Neural cell (in vitro differentiated cells): Measurements from ENCODE around the gene FOXO1. TPM values are rescaled to one million over a fixed set of nuclear protein-coding genes. Genes with fewer than 3 reads are reported as not detected.

Experiments
- H2AFZ ChIP-seq: fragments of 200-600, 300-800 bp; sonication (generic), shearing (Covaris generic); 2 replicates; pipeline ENCODE4 v1.6.0; 2014; ENCODE audit warnings: low read depth, mild to moderate bottlenecking, antibody characterized with exemption, low read length, moderate library complexity
- H3F3A ChIP-seq: fragments of 200-600 bp; shearing (Covaris generic); 2 replicates; pipeline ENCODE4 v1.6.1; 2016; ENCODE audit warnings: mild to moderate bottlenecking, moderate library complexity, mixed read lengths, antibody characterized with exemption, low read length; ENCODE audit not compliant: insufficient read depth, poor library complexity, severe bottlenecking
- H3K27ac ChIP-seq: fragments of 200-600, 300-800 bp; sonication (generic), shearing (Covaris generic); 2 replicates; pipeline ENCODE4 v1.5.1; 2014; ENCODE audit warnings: mild to moderate bottlenecking, low read length, moderate library complexity
- H3K27me3 ChIP-seq: fragments of 300-800, 200-600 bp; sonication (generic), shearing (Covaris generic); 2 replicates; pipeline ENCODE4 v1.6.0; 2014; ENCODE audit warnings: mild to moderate bottlenecking, low read depth, low read length, moderate library complexity; ENCODE audit not compliant: insufficient read depth
- H3K36me3 ChIP-seq: fragments of 300-800, 200-600 bp; sonication (generic), shearing (Covaris generic); 2 replicates; pipeline ENCODE4 v1.5.1; 2014; ENCODE audit warnings: mild to moderate bottlenecking, antibody characterized with exemption, low read length, moderate library complexity; ENCODE audit not compliant: insufficient read depth
- H3K4me2 ChIP-seq: fragments of 300-800, 200-600 bp; sonication (generic), shearing (Covaris generic); 2 replicates; pipeline ENCODE4 v1.6.0; 2014; ENCODE audit warnings: mild to moderate bottlenecking, low read length
- H3K4me3 ChIP-seq: fragments of 300-800, 200-600 bp; sonication (generic), shearing (Covaris generic); 2 replicates; pipeline ENCODE4 v1.5.1; 2014; ENCODE audit warnings: mild to moderate bottlenecking, low read length, moderate library complexity
- H3K79me2 ChIP-seq: fragments of 200-600 bp; shearing (Covaris generic); replicated peaks from 2 replicates; pipeline ENCODE4 v1.6.0; 2014; ENCODE audit warnings: mild to moderate bottlenecking, low read length, moderate library complexity; ENCODE audit not compliant: insufficient read depth
- H3K9ac ChIP-seq: fragments of 300-800, 200-600 bp; sonication (generic), shearing (Covaris generic); 2 replicates; pipeline ENCODE4 v1.6.1; 2016; ENCODE audit warnings: mild to moderate bottlenecking, low read length, mixed read lengths
- H3K9me2 ChIP-seq: fragments of 200-600 bp; shearing (Covaris generic); 2 replicates; pipeline ENCODE4 v1.6.1; 2016; ENCODE audit warnings: mild to moderate bottlenecking, low read length, mixed read lengths; ENCODE audit not compliant: insufficient read depth
- H3K9me3 ChIP-seq: fragments of 200-600, 300-800 bp; sonication (generic), shearing (Covaris generic); 2 replicates; pipeline ENCODE4 v1.6.1; 2016; ENCODE audit warnings: mild to moderate bottlenecking, mixed run types, low read length, moderate library complexity, mixed read lengths
- H4K20me1 ChIP-seq: fragments of 200-600 bp; shearing (Covaris generic); 2 replicates; pipeline ENCODE4 v1.6.1; 2016; ENCODE audit warnings: mild to moderate bottlenecking, mixed run types; ENCODE audit not compliant: insufficient read depth
- EP300 ChIP-seq: fragments of 450-650 bp; conservative IDR thresholded peaks from 2 replicates; pipeline ENCODE4 v1.6.1; 2014; ENCODE audit warnings: antibody characterized with exemption, mild to moderate bottlenecking, moderate library complexity; ENCODE audit not compliant: poor library complexity, severe bottlenecking
- EZH2 ChIP-seq: fragments of 200-600, 300-800 bp; shearing (Covaris generic), sonication (generic); IDR thresholded peaks from 2 replicates; pipeline ENCODE4 v1.6.1; 2014; ENCODE audit warnings: antibody characterized with exemption, low read length, borderline replicate concordance, mild to moderate bottlenecking; ENCODE audit not compliant: insufficient read depth, poor library complexity, severe bottlenecking
- MXI1 ChIP-seq: fragments of 450-650 bp; conservative IDR thresholded peaks from 2 replicates; pipeline ENCODE4 v1.6.1; 2014; ENCODE audit warnings: antibody characterized with exemption, mild to moderate bottlenecking; ENCODE audit not compliant: poor library complexity, severe bottlenecking
- POLR2AphosphoS5 ChIP-seq: IDR thresholded peaks from 2 replicates; pipeline ENCODE4 v1.6.1; 2012
- RAD21 ChIP-seq: fragments of 450-650 bp; conservative IDR thresholded peaks from 2 replicates; pipeline ENCODE4 v1.6.1; 2014; ENCODE audit warnings: antibody characterized with exemption, mild to moderate bottlenecking, moderate library complexity
- SMC3 ChIP-seq: fragments of 450-650 bp; conservative IDR thresholded peaks from 2 replicates; pipeline ENCODE4 v1.6.1; 2014; ENCODE audit warnings: antibody characterized with exemption, mild to moderate bottlenecking, moderate library complexity; ENCODE audit not compliant: poor library complexity
- TAF1 ChIP-seq: IDR thresholded peaks from 2 replicates; pipeline ENCODE4 v1.6.1; 2012; ENCODE audit warnings: low read depth
- polyA plus RNA-seq: library from polyadenylated mRNA; depleted of rRNA; stranded (reverse); fragments of >200 nt; gene quantifications from 2 replicates; pipeline ENCODE4 v1.2.3, GENCODE V29; 2014
- TF ChIP-seq, protein P1 (sequence below): IDR thresholded peaks from 2 replicates; pipeline ENCODE4 v1.6.1; 2012; ENCODE audit warnings: borderline replicate concordance
- TF ChIP-seq, protein P2 (sequence below): fragments of 450-650 bp; IDR thresholded peaks from 2 replicates; pipeline ENCODE4 v1.5.1; 2014; ENCODE audit warnings: antibody characterized with exemption, mild to moderate bottlenecking, moderate library complexity; ENCODE audit not compliant: poor library complexity, severe bottlenecking

FOXO1 gene
- polyA plus RNA-seq, 1 donor from 2014 or later: 1.2 TPM

DNA sequence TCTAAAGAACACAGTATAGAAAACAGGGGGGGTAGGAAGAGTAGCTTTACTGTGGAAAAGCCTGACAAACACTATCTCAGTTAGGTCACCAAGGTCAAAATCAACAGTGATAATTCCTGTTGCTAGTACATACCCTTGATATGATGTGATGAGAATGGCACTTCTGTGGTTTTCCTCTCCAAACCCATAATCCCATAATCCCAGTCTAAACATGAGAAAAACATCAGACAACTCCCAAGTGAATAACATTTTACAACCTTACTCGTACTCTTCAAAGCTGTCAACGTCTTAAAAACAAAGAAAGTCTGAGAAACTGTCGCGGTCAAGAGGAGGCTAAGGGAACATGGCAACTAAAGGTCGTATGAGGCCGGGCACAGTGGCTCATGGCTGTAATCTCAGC, 137.6 kb downstream of the FOXO1 start:
- no peaks in the 10 kb centered on the region for H3K27me3 ChIP-seq
- no peaks in the 10 kb centered on the region for H3K36me3 ChIP-seq

DNA sequence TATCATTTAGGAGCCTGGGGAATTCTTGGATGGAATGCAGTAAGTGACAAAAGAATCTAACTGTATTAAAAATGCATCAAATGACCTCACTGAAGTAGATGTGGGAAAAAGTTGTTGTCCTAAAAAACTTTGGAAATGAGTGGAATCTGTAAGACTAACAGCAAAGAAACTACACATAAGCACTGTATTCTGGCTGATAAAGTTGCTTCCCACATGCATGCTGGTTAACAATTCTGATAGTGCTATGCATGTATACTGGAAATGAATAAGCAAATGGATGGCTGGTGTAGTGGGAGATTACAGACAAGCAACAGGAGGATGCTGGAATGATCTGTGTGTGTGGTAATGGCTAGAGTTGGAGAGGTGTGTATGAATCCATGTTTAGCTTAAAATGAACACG, 138.5 kb downstream of the FOXO1 start:
- Histone ChIP-seq H3K36me3 (no peaks in the 10 kb centered on the region), H3K4me3 (no peak overlapping the region), H3K27ac (no peak overlapping the region), H3K9ac (no peak overlapping the region), H4K20me1 (no peaks in the 10 kb centered on the region), H3F3A (no peaks in the 10 kb centered on the region), H3K9me2 (no peaks in the 10 kb centered on the region), H3K9me3 (no peaks in the 10 kb centered on the region), H3K4me2 (no peak overlapping the region), H3K79me2 (no peaks in the 10 kb centered on the region), H2AFZ (no peak overlapping the region), H3K27me3 (no peaks in the 10 kb centered on the region)
- TF ChIP-seq, protein P1, sequence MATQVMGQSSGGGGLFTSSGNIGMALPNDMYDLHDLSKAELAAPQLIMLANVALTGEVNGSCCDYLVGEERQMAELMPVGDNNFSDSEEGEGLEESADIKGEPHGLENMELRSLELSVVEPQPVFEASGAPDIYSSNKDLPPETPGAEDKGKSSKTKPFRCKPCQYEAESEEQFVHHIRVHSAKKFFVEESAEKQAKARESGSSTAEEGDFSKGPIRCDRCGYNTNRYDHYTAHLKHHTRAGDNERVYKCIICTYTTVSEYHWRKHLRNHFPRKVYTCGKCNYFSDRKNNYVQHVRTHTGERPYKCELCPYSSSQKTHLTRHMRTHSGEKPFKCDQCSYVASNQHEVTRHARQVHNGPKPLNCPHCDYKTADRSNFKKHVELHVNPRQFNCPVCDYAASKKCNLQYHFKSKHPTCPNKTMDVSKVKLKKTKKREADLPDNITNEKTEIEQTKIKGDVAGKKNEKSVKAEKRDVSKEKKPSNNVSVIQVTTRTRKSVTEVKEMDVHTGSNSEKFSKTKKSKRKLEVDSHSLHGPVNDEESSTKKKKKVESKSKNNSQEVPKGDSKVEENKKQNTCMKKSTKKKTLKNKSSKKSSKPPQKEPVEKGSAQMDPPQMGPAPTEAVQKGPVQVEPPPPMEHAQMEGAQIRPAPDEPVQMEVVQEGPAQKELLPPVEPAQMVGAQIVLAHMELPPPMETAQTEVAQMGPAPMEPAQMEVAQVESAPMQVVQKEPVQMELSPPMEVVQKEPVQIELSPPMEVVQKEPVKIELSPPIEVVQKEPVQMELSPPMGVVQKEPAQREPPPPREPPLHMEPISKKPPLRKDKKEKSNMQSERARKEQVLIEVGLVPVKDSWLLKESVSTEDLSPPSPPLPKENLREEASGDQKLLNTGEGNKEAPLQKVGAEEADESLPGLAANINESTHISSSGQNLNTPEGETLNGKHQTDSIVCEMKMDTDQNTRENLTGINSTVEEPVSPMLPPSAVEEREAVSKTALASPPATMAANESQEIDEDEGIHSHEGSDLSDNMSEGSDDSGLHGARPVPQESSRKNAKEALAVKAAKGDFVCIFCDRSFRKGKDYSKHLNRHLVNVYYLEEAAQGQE: no peak
- TF ChIP-seq EP300: no peak
- TF ChIP-seq EZH2: no peak
- TF ChIP-seq POLR2AphosphoS5: no peak
- no peak for TF ChIP-seq RAD21
- TF ChIP-seq, protein P2, sequence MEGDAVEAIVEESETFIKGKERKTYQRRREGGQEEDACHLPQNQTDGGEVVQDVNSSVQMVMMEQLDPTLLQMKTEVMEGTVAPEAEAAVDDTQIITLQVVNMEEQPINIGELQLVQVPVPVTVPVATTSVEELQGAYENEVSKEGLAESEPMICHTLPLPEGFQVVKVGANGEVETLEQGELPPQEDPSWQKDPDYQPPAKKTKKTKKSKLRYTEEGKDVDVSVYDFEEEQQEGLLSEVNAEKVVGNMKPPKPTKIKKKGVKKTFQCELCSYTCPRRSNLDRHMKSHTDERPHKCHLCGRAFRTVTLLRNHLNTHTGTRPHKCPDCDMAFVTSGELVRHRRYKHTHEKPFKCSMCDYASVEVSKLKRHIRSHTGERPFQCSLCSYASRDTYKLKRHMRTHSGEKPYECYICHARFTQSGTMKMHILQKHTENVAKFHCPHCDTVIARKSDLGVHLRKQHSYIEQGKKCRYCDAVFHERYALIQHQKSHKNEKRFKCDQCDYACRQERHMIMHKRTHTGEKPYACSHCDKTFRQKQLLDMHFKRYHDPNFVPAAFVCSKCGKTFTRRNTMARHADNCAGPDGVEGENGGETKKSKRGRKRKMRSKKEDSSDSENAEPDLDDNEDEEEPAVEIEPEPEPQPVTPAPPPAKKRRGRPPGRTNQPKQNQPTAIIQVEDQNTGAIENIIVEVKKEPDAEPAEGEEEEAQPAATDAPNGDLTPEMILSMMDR: no peak
- no peak for TF ChIP-seq SMC3
- no peak for TF ChIP-seq MXI1
- TF ChIP-seq TAF1: no peak

More for the DNA sequence above, 137.6 kb downstream of the FOXO1 start:
- H3F3A ChIP-seq: no peaks in the 10 kb centered on the region
- H3K4me2 ChIP-seq: no peak overlapping the region
- no peaks in the 10 kb centered on the region for H3K9me2 ChIP-seq
- TF ChIP-seq, protein P1: no peak
- TF ChIP-seq SMC3: no peak
- TF ChIP-seq, protein P2: no peak
- no peak for TF ChIP-seq EP300
- no peak for TF ChIP-seq EZH2
- TF ChIP-seq MXI1: no peak
- no peak for TF ChIP-seq RAD21
- no peak for TF ChIP-seq POLR2AphosphoS5
- no peak for TF ChIP-seq TAF1
- H3K27ac ChIP-seq: no peak overlapping the region
- H3K9ac ChIP-seq: no peak overlapping the region
- H2AFZ ChIP-seq: no peak overlapping the region
- no peaks in the 10 kb centered on the region for H3K79me2 ChIP-seq
- H4K20me1 ChIP-seq: no peaks in the 10 kb centered on the region
- H3K9me3 ChIP-seq: no peaks in the 10 kb centered on the region
- no peak overlapping the region for H3K4me3 ChIP-seq
